ENCODE data around the gene PITPNM3. TPM values are rescaled to one million over a fixed set of nuclear protein-coding genes. Genes with fewer than 3 reads are reported as not detected.

PITPNM3 gene
- polyA plus RNA-seq, 1 donor from 2014 or later: 3.0 TPM

DNA sequence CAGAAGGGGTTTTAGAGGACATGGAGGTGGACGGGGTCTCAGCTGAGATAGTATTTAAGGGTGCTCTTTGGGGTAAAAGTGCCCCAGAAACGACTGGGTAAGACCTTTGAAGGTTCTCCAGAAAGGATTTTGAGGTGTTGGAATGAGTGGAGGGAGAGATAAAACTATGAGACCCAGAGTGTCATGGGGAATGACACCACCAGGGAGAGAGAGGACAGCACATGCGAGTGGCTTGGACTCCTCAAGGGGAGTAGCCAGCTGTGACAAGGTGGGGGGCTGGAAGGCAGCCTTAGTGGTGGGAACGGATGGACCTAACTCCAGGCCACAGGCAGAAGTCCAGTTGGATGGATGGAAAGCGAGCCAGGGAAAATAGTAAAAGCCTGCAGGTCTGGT is 19.2 kb upstream of the PITPNM3 start:
- Histone ChIP-seq H4K20me1 (ENCODE audit: insufficient read depth) (no peaks in the 10 kb centered on the region), H3K4me3 (ENCODE audit: low read length) (no peak overlapping the region), H2AFZ (ENCODE audit: low read depth, low read length) (no peak overlapping the region), H3F3A (ENCODE audit: insufficient read depth, low read length, poor library complexity, severe bottlenecking) (no peaks in the 10 kb centered on the region), H3K27ac (ENCODE audit: low read length) (no peak overlapping the region), H3K9me3 (ENCODE audit: low read length) (no peaks in the 10 kb centered on the region), H3K79me2 (replicated peaks; ENCODE audit: insufficient read depth, low read length) (no peaks in the 10 kb centered on the region), H3K27me3 (ENCODE audit: insufficient read depth, low read depth, low read length) (no peaks in the 10 kb centered on the region), H3K9ac (ENCODE audit: low read length) (no peak overlapping the region), H3K36me3 (ENCODE audit: insufficient read depth, low read length) (no peaks in the 10 kb centered on the region), H3K9me2 (ENCODE audit: insufficient read depth, low read length) (no peaks in the 10 kb centered on the region), H3K4me2 (ENCODE audit: low read length) (no peak overlapping the region)
- no peak for TF ChIP-seq POLR2AphosphoS5 (IDR thresholded peaks at IDR 0.05)
- TF ChIP-seq EP300 (conservative IDR thresholded peaks at IDR 0.05; ENCODE audit: poor library complexity, severe bottlenecking): no peak
- TF ChIP-seq EZH2 (IDR thresholded peaks at IDR 0.05; ENCODE audit: borderline replicate concordance, insufficient read depth, low read length, poor library complexity, severe bottlenecking): no peak
- TF ChIP-seq SMC3 (conservative IDR thresholded peaks at IDR 0.05; ENCODE audit: poor library complexity): no peak
- TF ChIP-seq, protein P1, sequence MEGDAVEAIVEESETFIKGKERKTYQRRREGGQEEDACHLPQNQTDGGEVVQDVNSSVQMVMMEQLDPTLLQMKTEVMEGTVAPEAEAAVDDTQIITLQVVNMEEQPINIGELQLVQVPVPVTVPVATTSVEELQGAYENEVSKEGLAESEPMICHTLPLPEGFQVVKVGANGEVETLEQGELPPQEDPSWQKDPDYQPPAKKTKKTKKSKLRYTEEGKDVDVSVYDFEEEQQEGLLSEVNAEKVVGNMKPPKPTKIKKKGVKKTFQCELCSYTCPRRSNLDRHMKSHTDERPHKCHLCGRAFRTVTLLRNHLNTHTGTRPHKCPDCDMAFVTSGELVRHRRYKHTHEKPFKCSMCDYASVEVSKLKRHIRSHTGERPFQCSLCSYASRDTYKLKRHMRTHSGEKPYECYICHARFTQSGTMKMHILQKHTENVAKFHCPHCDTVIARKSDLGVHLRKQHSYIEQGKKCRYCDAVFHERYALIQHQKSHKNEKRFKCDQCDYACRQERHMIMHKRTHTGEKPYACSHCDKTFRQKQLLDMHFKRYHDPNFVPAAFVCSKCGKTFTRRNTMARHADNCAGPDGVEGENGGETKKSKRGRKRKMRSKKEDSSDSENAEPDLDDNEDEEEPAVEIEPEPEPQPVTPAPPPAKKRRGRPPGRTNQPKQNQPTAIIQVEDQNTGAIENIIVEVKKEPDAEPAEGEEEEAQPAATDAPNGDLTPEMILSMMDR (IDR thresholded peaks at IDR 0.05; ENCODE audit: poor library complexity, severe bottlenecking): no peak
- TF ChIP-seq, protein P2, sequence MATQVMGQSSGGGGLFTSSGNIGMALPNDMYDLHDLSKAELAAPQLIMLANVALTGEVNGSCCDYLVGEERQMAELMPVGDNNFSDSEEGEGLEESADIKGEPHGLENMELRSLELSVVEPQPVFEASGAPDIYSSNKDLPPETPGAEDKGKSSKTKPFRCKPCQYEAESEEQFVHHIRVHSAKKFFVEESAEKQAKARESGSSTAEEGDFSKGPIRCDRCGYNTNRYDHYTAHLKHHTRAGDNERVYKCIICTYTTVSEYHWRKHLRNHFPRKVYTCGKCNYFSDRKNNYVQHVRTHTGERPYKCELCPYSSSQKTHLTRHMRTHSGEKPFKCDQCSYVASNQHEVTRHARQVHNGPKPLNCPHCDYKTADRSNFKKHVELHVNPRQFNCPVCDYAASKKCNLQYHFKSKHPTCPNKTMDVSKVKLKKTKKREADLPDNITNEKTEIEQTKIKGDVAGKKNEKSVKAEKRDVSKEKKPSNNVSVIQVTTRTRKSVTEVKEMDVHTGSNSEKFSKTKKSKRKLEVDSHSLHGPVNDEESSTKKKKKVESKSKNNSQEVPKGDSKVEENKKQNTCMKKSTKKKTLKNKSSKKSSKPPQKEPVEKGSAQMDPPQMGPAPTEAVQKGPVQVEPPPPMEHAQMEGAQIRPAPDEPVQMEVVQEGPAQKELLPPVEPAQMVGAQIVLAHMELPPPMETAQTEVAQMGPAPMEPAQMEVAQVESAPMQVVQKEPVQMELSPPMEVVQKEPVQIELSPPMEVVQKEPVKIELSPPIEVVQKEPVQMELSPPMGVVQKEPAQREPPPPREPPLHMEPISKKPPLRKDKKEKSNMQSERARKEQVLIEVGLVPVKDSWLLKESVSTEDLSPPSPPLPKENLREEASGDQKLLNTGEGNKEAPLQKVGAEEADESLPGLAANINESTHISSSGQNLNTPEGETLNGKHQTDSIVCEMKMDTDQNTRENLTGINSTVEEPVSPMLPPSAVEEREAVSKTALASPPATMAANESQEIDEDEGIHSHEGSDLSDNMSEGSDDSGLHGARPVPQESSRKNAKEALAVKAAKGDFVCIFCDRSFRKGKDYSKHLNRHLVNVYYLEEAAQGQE (IDR thresholded peaks at IDR 0.05; ENCODE audit: borderline replicate concordance): no peak
- TF ChIP-seq RAD21 (conservative IDR thresholded peaks at IDR 0.05): no peak
- no peak for TF ChIP-seq TAF1 (IDR thresholded peaks at IDR 0.05; ENCODE audit: low read depth)
- no peak for TF ChIP-seq MXI1 (conservative IDR thresholded peaks at IDR 0.05; ENCODE audit: poor library complexity, severe bottlenecking)

DNA sequence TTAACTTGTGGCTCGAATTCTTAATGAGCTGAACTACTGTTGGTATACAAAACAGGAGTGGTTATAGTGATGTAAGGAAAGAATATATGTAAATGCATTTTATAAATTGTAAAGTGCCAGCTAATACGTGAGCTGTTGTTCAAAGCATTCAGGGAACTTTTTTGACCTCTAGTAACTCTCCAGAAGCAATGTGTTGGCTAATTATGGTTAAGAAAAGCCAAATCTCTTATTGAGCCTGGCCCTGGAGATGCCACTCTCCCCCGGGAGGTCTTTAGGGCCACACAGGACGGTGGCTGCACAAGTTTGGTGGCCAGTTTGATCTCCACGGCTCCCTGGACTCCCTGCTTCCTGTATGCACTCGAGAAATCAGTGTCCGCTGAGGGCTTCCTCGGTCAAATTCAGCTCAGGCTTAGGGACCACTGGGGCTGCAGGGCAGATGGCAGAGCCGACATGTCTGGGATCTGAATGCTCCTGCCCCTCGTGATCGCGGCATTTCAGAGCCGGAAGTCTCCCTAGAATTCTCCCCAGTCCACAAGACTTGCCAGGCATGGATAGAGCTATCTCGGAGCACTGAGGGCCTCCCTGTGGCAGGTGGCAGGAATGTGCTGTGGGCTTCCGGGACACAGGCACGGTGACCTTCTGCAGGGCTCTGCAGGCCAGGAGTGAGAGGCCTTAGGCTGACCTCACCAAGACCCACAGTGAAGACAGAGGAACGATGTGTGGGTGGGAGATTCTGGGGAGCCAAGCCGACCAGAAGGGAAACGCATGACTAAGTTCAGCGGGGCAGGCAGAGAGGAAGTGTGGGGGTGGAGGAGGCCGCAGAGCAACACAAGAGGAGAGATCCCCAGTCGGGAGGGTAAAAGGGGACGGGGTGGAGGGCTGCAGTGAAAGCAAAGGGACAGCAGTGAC is 18.6 kb upstream of the PITPNM3 start:
- no peak for TF ChIP-seq MXI1 (conservative IDR thresholded peaks at IDR 0.05; ENCODE audit: poor library complexity, severe bottlenecking)
- TF ChIP-seq EZH2 (IDR thresholded peaks at IDR 0.05; ENCODE audit: borderline replicate concordance, insufficient read depth, low read length, poor library complexity, severe bottlenecking): no peak
- TF ChIP-seq SMC3 (conservative IDR thresholded peaks at IDR 0.05; ENCODE audit: poor library complexity): no peak
- no peak for TF ChIP-seq TAF1 (IDR thresholded peaks at IDR 0.05; ENCODE audit: low read depth)
- TF ChIP-seq POLR2AphosphoS5 (IDR thresholded peaks at IDR 0.05): no peak
- TF ChIP-seq, protein P2 (IDR thresholded peaks at IDR 0.05; ENCODE audit: borderline replicate concordance): no peak
- no peak for TF ChIP-seq EP300 (conservative IDR thresholded peaks at IDR 0.05; ENCODE audit: poor library complexity, severe bottlenecking)
- TF ChIP-seq, protein P1 (IDR thresholded peaks at IDR 0.05; ENCODE audit: poor library complexity, severe bottlenecking): no peak
- TF ChIP-seq RAD21 (conservative IDR thresholded peaks at IDR 0.05): no peak
- Histone ChIP-seq H3K9me3 (ENCODE audit: low read length) (no peaks in the 10 kb centered on the region), H3K4me3 (ENCODE audit: low read length) (no peak overlapping the region), H4K20me1 (ENCODE audit: insufficient read depth) (no peaks in the 10 kb centered on the region), H3K27ac (ENCODE audit: low read length) (no peak overlapping the region), H3K9me2 (ENCODE audit: insufficient read depth, low read length) (no peaks in the 10 kb centered on the region), H3K4me2 (ENCODE audit: low read length) (no peak overlapping the region), H2AFZ (ENCODE audit: low read depth, low read length) (no peak overlapping the region), H3K36me3 (ENCODE audit: insufficient read depth, low read length) (no peaks in the 10 kb centered on the region), H3K27me3 (ENCODE audit: insufficient read depth, low read depth, low read length) (no peaks in the 10 kb centered on the region), H3K79me2 (replicated peaks; ENCODE audit: insufficient read depth, low read length) (no peaks in the 10 kb centered on the region), H3K9ac (ENCODE audit: low read length) (no peak overlapping the region), H3F3A (ENCODE audit: insufficient read depth, low read length, poor library complexity, severe bottlenecking) (no peaks in the 10 kb centered on the region)
